Esophagus mucosa (tissue), 1 donor: ENCODE results near the gene KLHDC8A. TPM values are rescaled to one million over a fixed set of nuclear protein-coding genes. Genes with fewer than 3 reads are reported as not detected.
"Not testable (repeated sequence)": the region's sequence is repeated elsewhere in the genome, so short reads cannot be mapped to it uniquely, and the experiment has no call there.

Experiments
- ATAC-seq: fragments of 200-7000 bp; cut with Tn5 transposase; one replicate; pipeline ENCODE4 v1.9.1; 2020
- total RNA-seq: library from RNA; stranded (reverse); gene quantifications from one replicate; pipeline ENCODE4 v1.2.4, GENCODE V29; 2023
- donor health status: DM: yes; HTN: yes; CAD: no.

KLHDC8A gene
- total RNA-seq, 1 donor from 2014 or later = 3.1 TPM

GRCh38 chr1:205371871-205372660 lies 15.3 kb upstream of the KLHDC8A start:
- ATAC-seq = no peak

GRCh38 chr1:205370780-205371179 lies 14.1 kb upstream of the KLHDC8A start:
- no peak for ATAC-seq

- ATAC-seq = no peak
Measured at GRCh38 chr1:205369701-205370123, 13.0 kb upstream of the KLHDC8A start.

DNA sequence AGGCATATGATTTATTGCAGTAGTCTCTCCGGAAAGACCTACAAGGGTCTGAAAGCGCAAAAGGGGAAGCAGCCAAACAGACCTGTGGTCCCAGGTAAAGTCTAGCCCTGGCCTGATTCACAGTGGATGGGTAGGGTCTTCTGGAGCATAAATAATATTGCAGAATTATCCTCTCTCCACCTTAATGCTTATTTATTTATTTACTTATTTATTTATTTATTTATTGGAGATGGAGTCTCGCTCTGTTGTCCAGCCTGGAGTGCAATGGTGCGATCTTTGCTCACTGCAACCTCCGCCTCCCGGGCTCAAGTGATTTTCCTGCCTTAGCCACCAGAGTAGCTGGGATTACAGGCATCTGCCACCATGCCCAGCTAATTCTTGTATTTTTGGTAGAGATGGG lies 11.8 kb upstream of the KLHDC8A start:
- ATAC-seq = no peak

DNA sequence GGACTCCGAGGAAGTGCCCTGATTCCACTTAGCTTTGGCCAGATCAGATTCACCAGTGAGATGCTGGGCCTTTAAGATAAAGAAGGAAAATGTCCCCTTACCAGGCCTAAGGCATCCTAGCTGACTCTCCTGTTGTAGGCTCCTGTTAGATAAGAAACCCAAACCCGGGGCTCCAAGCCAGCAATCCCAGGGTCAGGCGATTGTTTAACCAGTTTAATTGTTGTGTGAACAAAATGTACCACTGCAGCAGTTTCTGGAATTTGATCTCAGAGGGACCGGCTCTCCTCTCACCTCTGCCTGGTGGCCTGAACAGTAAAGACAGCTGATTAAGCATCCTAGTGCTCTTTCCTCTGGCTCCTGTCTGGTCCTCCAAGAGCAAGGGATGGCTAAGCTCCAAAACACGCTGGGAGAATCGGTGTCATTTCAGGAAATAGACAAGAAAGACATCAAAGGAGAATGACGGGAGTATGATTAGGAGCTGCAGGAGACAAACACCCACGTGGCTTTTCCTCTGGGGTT lies 9.3 kb upstream of the KLHDC8A start:
- no peak for ATAC-seq

- not testable (repeated sequence) for ATAC-seq
Measured at GRCh38 chr1:205365086-205365485, 8.4 kb upstream of the KLHDC8A start.

DNA sequence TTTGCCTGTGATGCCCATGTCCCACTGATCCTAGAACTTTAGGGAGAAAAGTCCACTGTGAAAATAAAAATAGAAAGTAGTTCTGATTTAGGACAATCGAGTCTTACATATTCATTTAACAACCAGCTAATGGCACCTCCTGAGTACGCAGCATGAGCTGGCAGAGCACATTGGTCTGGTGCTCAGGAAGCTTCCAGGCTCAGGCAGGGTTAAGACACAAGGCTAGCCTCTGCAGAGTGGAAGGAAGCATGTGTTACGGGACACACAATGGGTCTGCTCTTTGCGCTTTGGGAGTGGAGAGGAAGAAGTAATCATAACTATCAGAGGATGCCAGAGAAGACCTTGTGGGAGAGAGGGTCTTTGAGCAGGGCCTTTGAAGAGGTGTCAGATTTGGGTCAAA lies 4.2 kb upstream of the KLHDC8A start:
- no peak for ATAC-seq

DNA sequence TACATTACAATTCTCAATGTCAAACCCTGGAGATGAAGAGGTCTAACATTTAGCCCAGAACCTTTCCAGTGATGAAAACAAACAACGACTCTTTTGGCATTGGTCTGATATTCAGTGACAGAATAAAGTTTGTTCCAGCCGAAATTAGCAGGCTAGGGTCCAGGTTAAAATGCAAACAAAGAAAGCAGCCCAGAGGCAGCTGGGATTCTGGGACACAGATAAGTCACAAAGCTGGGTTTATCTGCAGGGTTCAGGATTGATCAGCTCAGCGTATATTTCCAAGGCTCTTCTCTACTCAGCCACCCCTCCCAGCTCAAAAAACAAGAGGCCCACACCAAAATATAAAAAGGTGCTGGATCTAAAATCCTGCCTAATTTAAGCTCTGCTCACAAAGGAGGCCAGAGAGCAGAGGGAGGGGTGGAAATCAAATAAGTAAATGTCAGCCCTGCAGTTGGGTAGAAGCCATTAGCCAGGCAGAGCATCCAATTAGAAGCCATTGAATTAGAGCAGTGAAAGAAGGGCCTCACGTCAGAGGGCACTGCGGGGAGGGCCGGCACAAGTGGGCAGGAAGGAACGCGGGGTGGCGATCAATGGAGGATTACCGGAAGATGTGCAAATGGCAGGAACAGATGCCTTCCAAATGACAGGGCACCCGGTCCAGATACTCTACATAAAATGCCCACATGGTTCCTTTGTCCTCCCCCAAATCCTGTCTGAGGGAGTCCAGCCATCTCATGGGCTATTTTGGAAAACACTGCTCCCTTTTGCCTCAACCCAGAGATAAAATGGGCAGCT lies 3.2 kb upstream of the KLHDC8A start:
- no peak for ATAC-seq

- ATAC-seq = no peak
Measured at GRCh38 chr1:205358579-205358978, 1.9 kb upstream of the KLHDC8A start.

DNA sequence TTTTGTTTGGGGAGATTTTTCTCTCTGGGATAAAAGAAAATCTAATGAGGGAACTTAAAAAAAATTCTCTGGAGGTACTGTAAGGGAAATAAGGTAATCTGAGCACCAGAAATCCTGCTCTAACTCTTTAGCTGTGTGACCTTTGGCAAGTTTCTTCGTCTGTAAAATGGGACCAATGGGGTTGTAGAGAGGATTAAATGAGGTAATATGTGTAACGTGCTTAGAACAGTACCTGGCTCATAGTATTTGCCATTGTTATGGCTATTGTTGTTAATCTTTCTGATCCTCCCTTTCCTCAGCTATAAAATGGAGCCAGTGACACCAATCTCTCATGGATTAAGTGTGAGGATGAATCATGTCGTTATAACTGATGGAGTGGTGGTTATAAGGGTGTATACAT lies 845 bp upstream of the KLHDC8A start:
- peak; percentile 74 for ATAC-seq

- ATAC-seq = peak; percentile 74
Measured at GRCh38 chr1:205355075-205355453, 1.7 kb downstream of the KLHDC8A start.

DNA sequence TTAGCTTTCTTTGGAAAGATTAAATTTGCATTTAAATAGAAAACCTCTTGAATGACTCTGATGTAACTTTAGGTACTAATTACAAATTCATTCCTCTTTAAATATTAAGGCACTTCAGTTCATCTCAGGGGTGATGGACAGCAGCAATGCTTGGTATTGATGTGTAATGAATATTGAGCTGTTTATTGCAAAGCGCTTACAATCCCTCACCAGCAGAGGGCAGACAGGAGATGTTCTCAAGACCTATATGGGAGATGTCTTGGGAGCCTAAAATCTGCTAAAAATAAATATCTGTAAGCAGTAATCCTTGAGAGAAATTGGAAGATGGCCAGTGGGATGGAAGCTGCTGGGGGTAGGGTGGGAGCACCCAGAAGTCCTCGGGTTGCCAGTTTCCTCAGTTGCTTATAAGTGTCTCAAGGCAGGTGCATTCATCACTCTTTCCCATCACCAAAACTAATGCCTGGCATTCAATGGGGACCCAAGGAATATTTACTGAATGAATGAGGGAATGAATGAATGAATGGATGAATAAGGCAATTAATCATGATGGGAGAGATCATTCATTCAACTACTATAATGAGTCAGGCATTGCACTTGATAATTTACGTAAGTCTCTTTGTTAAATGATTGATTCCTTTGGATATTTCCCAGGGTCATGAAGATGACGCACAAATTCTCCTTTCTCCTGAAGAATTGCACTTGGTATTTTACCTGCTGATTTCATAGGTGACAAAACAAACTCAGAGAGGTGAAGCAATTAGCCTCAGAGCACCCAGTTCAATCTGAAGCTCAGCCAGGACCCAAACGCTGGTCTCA lies 2.3 kb downstream of the KLHDC8A start:
- peak; percentile 24 for ATAC-seq

DNA sequence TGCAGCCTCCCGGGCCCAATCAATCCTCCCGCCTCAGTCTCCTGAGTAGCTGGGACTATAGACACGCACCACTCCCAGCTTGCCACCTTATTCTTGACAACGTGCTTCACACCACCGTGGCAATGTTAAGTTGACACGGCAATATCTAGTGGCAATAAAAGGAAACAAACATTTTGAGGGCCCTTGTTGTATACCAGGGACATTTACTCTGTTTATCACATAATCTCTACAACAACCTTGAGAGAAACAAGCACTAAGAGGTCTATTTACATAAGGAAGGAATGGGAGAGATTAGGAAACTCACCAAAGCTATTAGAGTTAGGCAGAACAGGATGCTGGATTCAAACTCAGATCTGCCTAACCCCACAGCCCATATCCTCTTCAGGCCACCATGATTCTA lies 3.1 kb downstream of the KLHDC8A start:
- ATAC-seq = no peak

GRCh38 chr1:205353191-205353590 lies 3.5 kb downstream of the KLHDC8A start:
- ATAC-seq = no peak

DNA sequence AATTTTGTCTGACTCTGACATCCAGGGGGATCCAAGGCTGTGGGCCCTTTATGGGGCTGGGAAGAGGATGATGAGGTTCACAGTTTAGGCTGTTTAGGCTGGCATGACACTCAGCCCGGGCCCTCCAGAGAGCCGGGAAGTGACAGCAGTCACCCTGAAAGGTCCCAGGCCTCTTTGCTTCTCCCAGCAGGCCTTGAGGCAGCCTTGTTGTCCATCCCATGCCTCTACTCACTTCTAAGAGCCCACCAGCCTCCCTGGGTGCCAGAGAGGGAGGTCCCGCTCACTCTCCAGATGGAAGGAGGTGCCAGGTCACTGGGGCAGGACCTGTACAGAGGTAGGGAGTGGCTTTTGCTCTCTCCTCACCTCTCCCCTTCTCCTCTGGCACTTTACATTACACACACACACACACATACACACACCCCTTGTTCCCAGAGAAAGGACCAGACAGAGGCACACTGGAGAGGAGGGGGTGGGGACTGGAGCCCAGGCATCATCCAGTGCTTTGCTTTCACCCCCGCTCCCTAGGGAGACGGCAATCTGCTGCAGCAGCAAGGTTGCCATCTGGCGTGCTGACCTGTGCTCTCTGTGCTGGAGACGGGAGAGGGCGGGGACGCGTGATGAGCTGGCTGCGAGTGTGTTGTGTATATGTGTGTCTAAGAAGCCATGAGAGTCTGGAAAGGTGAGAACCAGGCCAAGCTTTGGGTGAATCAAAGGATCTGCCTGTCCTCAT lies 4.6 kb downstream of the KLHDC8A start:
- peak; percentile 73 for ATAC-seq

DNA sequence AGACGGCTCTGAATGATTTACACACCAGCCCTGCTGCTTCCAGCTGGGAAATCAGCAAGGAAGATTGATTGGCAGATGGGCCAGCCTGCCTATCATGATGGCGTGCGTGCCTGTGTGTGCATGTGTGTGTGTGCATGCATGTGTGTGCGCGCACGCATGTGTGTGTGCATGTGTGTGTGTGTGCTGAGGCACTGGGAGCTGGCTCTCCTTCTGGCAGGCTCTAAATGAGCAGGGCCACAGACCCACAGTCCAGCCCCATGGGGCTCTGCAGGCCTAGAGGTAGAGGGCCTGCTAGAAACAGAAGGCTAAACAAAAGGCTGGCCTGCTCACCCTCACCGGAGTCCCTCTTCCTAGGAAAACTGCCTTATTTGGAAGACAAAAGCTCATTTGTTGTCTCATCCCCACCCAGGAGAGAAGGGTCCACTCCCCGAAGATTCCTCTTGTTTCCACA lies 6.0 kb downstream of the KLHDC8A start:
- no peak for ATAC-seq

GRCh38 chr1:205350124-205350523 lies 6.6 kb downstream of the KLHDC8A start:
- no peak for ATAC-seq

GRCh38 chr1:205348554-205349487 lies 7.9 kb downstream of the KLHDC8A start:
- peak; percentile 38 for ATAC-seq

- ATAC-seq = peak; percentile 24
Measured at GRCh38 chr1:205346956-205347574, 9.7 kb downstream of the KLHDC8A start.

- ATAC-seq = no peak
Measured at GRCh38 chr1:205345761-205346160, 11.0 kb downstream of the KLHDC8A start.
